ENCODE data around the gene TIE1. TPM values are rescaled to one million over a fixed set of nuclear protein-coding genes. Genes with fewer than 3 reads are reported as not detected.

TIE1 gene
- polyA plus RNA-seq, 3 donors: 0.16 TPM; not detected in 2

- no peak overlapping the region for H3K4me2 ChIP-seq (replicated peaks; ENCODE audit: extremely low read depth, low read length, poor library complexity, severe bottlenecking)
- H3K36me3 ChIP-seq (replicated peaks in 1 of 2; ENCODE audit: control insufficient read depth in 1 of 2, insufficient read depth in 2 of 2, low read length in 2 of 2): no peaks in the 10 kb centered on the region
- H3K27me3 ChIP-seq (ENCODE audit: control insufficient read depth in 2 of 2, insufficient read depth in 2 of 2, low read length in 2 of 2): no peaks in the 10 kb centered on the region
- H4K20me1 ChIP-seq (ENCODE audit: insufficient read depth, low read length): no peaks in the 10 kb centered on the region
- no peak overlapping the region for H2AFZ ChIP-seq (ENCODE audit: insufficient read depth, low read depth, low read length, poor library complexity, severe bottlenecking)
- Mint-ChIP-seq H3K36me3 (no peaks in the 10 kb centered on the region), H3K9me3 (no peaks in the 10 kb centered on the region), H3K4me3 (no peak overlapping the region), H3K27me3 (ENCODE audit: low read depth in 3 of 3) (peaks cover 2 to 4% (median 2%) of the 10 kb centered on the region in 3 donors), H3K27ac (peak overlapping the region in 1 of 7 donors; percentile 14), H3K4me1 (peaks cover 7% of the 10 kb centered on the region)
- H3K4me1 ChIP-seq (ENCODE audit: control insufficient read depth in 1 of 2, insufficient read depth in 2 of 2, low read length in 2 of 2): peaks cover 0 to 2% of the 10 kb centered on the region in 2 donors
- DNase-seq: no peak
- WGBS (ENCODE audit: insufficient coverage): 95% methylated on average over 6 of the region's 10 CpGs
- no peaks in the 10 kb centered on the region for H3K9me3 ChIP-seq (replicated peaks in 1 of 2; ENCODE audit: control insufficient read depth in 1 of 2, insufficient read depth in 1 of 2, low read length in 2 of 2)
- no peaks in the 10 kb centered on the region for H3K79me2 ChIP-seq (ENCODE audit: insufficient read depth, low read length)
- intact Hi-C loops (cut with micrococcal nuclease): no loop called here
- H3K27ac ChIP-seq (ENCODE audit: low read depth in 1 of 2, low read length in 2 of 2): no peak overlapping the region
- H3K4me3 ChIP-seq (replicated peaks in 1 of 3; ENCODE audit: low read depth in 2 of 3, low read length in 3 of 3): no peak overlapping the region
- no peak overlapping the region for H3K9ac ChIP-seq (ENCODE audit: insufficient read depth, low read length, poor library complexity, severe bottlenecking)
- TF ChIP-seq CTCF (IDR thresholded peaks at IDR 0.05): no peak
Observed at GRCh38 chr1:43315963-43316737, 15.4 kb downstream of the TIE1 start.

- H3K4me3 Mint-ChIP-seq: no peak overlapping the region
- no peak overlapping the region for H3K27ac ChIP-seq (ENCODE audit: low read depth in 1 of 2, low read length in 2 of 2)
- WGBS (ENCODE audit: insufficient coverage): 98% methylated on average over 14 of the region's 16 CpGs
- no peak overlapping the region for H3K4me3 ChIP-seq (replicated peaks in 1 of 3; ENCODE audit: low read depth in 2 of 3, low read length in 3 of 3)
- H3K27ac Mint-ChIP-seq: no peak overlapping the region
- TF ChIP-seq CTCF (IDR thresholded peaks at IDR 0.05): no peak
- no peaks in the 10 kb centered on the region for H4K20me1 ChIP-seq (ENCODE audit: insufficient read depth, low read length)
- no peak for DNase-seq
- no peaks in the 10 kb centered on the region for H3K27me3 ChIP-seq (ENCODE audit: control insufficient read depth in 2 of 2, insufficient read depth in 2 of 2, low read length in 2 of 2)
- intact Hi-C loops (cut with micrococcal nuclease): no loop called here
- H3K4me1 Mint-ChIP-seq: peaks cover 7% of the 10 kb centered on the region
- no peaks in the 10 kb centered on the region for H3K79me2 ChIP-seq (ENCODE audit: insufficient read depth, low read length)
- H3K36me3 Mint-ChIP-seq: no peaks in the 10 kb centered on the region
- peaks cover 0 to 2% of the 10 kb centered on the region in 2 donors for H3K4me1 ChIP-seq (ENCODE audit: control insufficient read depth in 1 of 2, insufficient read depth in 2 of 2, low read length in 2 of 2)
- no peak overlapping the region for H3K4me2 ChIP-seq (replicated peaks; ENCODE audit: extremely low read depth, low read length, poor library complexity, severe bottlenecking)
- H3K36me3 ChIP-seq (replicated peaks in 1 of 2; ENCODE audit: control insufficient read depth in 1 of 2, insufficient read depth in 2 of 2, low read length in 2 of 2): no peaks in the 10 kb centered on the region
- no peaks in the 10 kb centered on the region for H3K9me3 Mint-ChIP-seq
- H2AFZ ChIP-seq (ENCODE audit: insufficient read depth, low read depth, low read length, poor library complexity, severe bottlenecking): no peak overlapping the region
- no peaks in the 10 kb centered on the region for H3K9me3 ChIP-seq (replicated peaks in 1 of 2; ENCODE audit: control insufficient read depth in 1 of 2, insufficient read depth in 1 of 2, low read length in 2 of 2)
- H3K27me3 Mint-ChIP-seq (ENCODE audit: low read depth in 3 of 3): peaks cover 2 to 4% (median 2%) of the 10 kb centered on the region in 3 donors
- no peak overlapping the region for H3K9ac ChIP-seq (ENCODE audit: insufficient read depth, low read length, poor library complexity, severe bottlenecking)
Observed at GRCh38 chr1:43316738-43317520, 16.1 kb downstream of the TIE1 start.

All from CD14-positive monocyte (primary cell).